ENCODE results near the gene TAGLN3. TPM values are rescaled to one million over a fixed set of nuclear protein-coding genes. Genes with fewer than 3 reads are reported as not detected.

The TAGLN3 gene
- total RNA-seq, 2 donors from 2014 or later: not detected

- no peaks in the 10 kb centered on the region for H3K27me3 ChIP-seq (replicated peaks; ENCODE audit: insufficient read depth)
- no peak overlapping the region for H3K27ac ChIP-seq
- H3K4me3 ChIP-seq: no peak overlapping the region
- ATAC-seq (ENCODE audit: insufficient number of reproducible peaks, low FRiP score, low read depth): no peak
- peaks cover 0 to 3% of the 10 kb centered on the region in 2 donors for H3K4me1 ChIP-seq (ENCODE audit: control insufficient read depth in 1 of 2, low read depth in 2 of 2)
- H3K36me3 ChIP-seq: no peaks in the 10 kb centered on the region
- no peaks in the 10 kb centered on the region for H3K9me3 ChIP-seq
- DNase-seq (ENCODE audit: low spot score): no peak
- TF ChIP-seq, protein P1, sequence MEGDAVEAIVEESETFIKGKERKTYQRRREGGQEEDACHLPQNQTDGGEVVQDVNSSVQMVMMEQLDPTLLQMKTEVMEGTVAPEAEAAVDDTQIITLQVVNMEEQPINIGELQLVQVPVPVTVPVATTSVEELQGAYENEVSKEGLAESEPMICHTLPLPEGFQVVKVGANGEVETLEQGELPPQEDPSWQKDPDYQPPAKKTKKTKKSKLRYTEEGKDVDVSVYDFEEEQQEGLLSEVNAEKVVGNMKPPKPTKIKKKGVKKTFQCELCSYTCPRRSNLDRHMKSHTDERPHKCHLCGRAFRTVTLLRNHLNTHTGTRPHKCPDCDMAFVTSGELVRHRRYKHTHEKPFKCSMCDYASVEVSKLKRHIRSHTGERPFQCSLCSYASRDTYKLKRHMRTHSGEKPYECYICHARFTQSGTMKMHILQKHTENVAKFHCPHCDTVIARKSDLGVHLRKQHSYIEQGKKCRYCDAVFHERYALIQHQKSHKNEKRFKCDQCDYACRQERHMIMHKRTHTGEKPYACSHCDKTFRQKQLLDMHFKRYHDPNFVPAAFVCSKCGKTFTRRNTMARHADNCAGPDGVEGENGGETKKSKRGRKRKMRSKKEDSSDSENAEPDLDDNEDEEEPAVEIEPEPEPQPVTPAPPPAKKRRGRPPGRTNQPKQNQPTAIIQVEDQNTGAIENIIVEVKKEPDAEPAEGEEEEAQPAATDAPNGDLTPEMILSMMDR (IDR thresholded peaks at IDR 0.05): no peak
These were observed 48.5 kb downstream of the TAGLN3 start for GRCh38 chr3:112047264-112047663.

- Histone ChIP-seq H3K4me3 (no peak overlapping the region), H3K27ac (no peak overlapping the region), H3K36me3 (no peaks in the 10 kb centered on the region), H3K9me3 (no peaks in the 10 kb centered on the region), H3K27me3 (replicated peaks; ENCODE audit: insufficient read depth) (no peaks in the 10 kb centered on the region), H3K4me1 (ENCODE audit: control insufficient read depth in 1 of 2, low read depth in 2 of 2) (peaks cover 0 to 2% of the 10 kb centered on the region in 2 donors)
- TF ChIP-seq, protein P1 (IDR thresholded peaks at IDR 0.05): no peak
- DNase-seq (ENCODE audit: low spot score) (no peak), ATAC-seq (ENCODE audit: insufficient number of reproducible peaks, low FRiP score, low read depth) (no peak)
These were observed 50.2 kb downstream of the TAGLN3 start for GRCh38 chr3:112048911-112049310.

- no peak for ATAC-seq (ENCODE audit: insufficient number of reproducible peaks, low FRiP score, low read depth)
These were observed 54.5 kb downstream of the TAGLN3 start for GRCh38 chr3:112053229-112053628.

GRCh38 chr3:112056451-112056929 is 57.8 kb downstream of the TAGLN3 start:
- Histone ChIP-seq H3K36me3 (no peaks in the 10 kb centered on the region), H3K9me3 (no peaks in the 10 kb centered on the region), H3K4me3 (no peak overlapping the region), H3K4me1 (ENCODE audit: control insufficient read depth in 1 of 2, low read depth in 2 of 2) (peaks cover 0 to 7% of the 10 kb centered on the region in 2 donors), H3K27me3 (replicated peaks; ENCODE audit: insufficient read depth) (no peaks in the 10 kb centered on the region), H3K27ac (no peak overlapping the region)
- no peak for ATAC-seq (ENCODE audit: insufficient number of reproducible peaks, low FRiP score, low read depth)
- no peak for DNase-seq (ENCODE audit: low spot score)
- TF ChIP-seq, protein P1 (IDR thresholded peaks at IDR 0.05): no peak

More at GRCh38 chr3:112053229-112053628, 54.5 kb downstream of the TAGLN3 start:
- Histone ChIP-seq H3K27me3 (replicated peaks; ENCODE audit: insufficient read depth) (no peaks in the 10 kb centered on the region), H3K4me3 (no peak overlapping the region), H3K9me3 (no peaks in the 10 kb centered on the region), H3K27ac (no peak overlapping the region), H3K36me3 (no peaks in the 10 kb centered on the region), H3K4me1 (ENCODE audit: control insufficient read depth in 1 of 2, low read depth in 2 of 2) (no peaks in the 10 kb centered on the region)
- TF ChIP-seq, protein P1 (IDR thresholded peaks at IDR 0.05): no peak
- DNase-seq (ENCODE audit: low spot score): no peak

GRCh38 chr3:112059497-112059896 is 60.8 kb downstream of the TAGLN3 start:
- ATAC-seq (ENCODE audit: insufficient number of reproducible peaks, low FRiP score, low read depth): no peak
- no peak for DNase-seq (ENCODE audit: low spot score)
- Histone ChIP-seq H3K27me3 (replicated peaks; ENCODE audit: insufficient read depth) (no peaks in the 10 kb centered on the region), H3K9me3 (no peaks in the 10 kb centered on the region), H3K36me3 (no peaks in the 10 kb centered on the region), H3K27ac (no peak overlapping the region), H3K4me1 (ENCODE audit: control insufficient read depth in 1 of 2, low read depth in 2 of 2) (peaks cover 0 to 10% of the 10 kb centered on the region in 2 donors), H3K4me3 (no peak overlapping the region)
- TF ChIP-seq, protein P1 (IDR thresholded peaks at IDR 0.05): no peak

Data from thoracic aorta (tissue), 2 donors.